OCI-LY3 (cell line): Measurements from ENCODE around the gene IQCB1.

Experiments
- H2AFZ ChIP-seq: fragments of 200-600, 300-600 bp; shearing (Covaris generic); 2 replicates; pipeline ENCODE4 v1.6.0; 2014; ENCODE audit warnings: antibody characterized with exemption, low read depth, low read length
- H3K27ac ChIP-seq: fragments of 200-600, 300-600 bp; sonication (generic); 2 replicates; pipeline ENCODE4 v1.5.1; 2014; ENCODE audit warnings: mild to moderate bottlenecking, low read length, moderate library complexity, mixed read lengths
- H3K27me3 ChIP-seq: fragments of 200-600, 300-600 bp; sonication (generic); 2 replicates; pipeline ENCODE4 v1.6.1; 2014; ENCODE audit warnings: low read depth, low read length, mixed read lengths
- H3K36me3 ChIP-seq: fragments of 200-600, 300-600 bp; sonication (generic); replicated peaks from 2 replicates; pipeline ENCODE3; 2014; ENCODE audit warnings: low read depth, low read length, mixed read lengths
- H3K4me1 ChIP-seq: fragments of 300-600, 200-600 bp; sonication (generic); 2 replicates; pipeline ENCODE4 v1.6.1; 2014; ENCODE audit warnings: low read length, mixed read lengths
- H3K4me2 ChIP-seq: fragments of 200-600, 300-600 bp; sonication (generic); 2 replicates; pipeline ENCODE4 v1.6.1; 2014; ENCODE audit warnings: low read length, mixed read lengths
- H3K4me3 ChIP-seq: fragments of 300-600, 200-600 bp; sonication (generic); 2 replicates; pipeline ENCODE4 v1.5.1; 2014; ENCODE audit warnings: antibody characterized with exemption, mild to moderate bottlenecking, low read length, moderate library complexity
- H3K79me2 ChIP-seq: fragments of 300-600, 200-600 bp; shearing (Covaris generic); 2 replicates; pipeline ENCODE4 v1.6.1; 2014; ENCODE audit warnings: mild to moderate bottlenecking, low read length, mixed read lengths
- H3K9ac ChIP-seq: fragments of 300-600, 200-600 bp; shearing (Covaris generic); 2 replicates; pipeline ENCODE4 v1.6.0; 2014; ENCODE audit warnings: mild to moderate bottlenecking, low read length, moderate library complexity
- H3K9me3 ChIP-seq: fragments of 200-600, 300-600 bp; shearing (Covaris generic); 2 replicates; pipeline ENCODE4 v1.6.1; 2014; ENCODE audit warnings: low read length, mixed read lengths; ENCODE audit not compliant: insufficient read depth
- H4K20me1 ChIP-seq: fragments of 200-600, 300-600 bp; sonication (generic); 2 replicates; pipeline ENCODE4 v1.6.1; 2016; ENCODE audit warnings: low read length, mixed read lengths; ENCODE audit not compliant: insufficient read depth
- EZH2phosphoT487 ChIP-seq: fragments of 200-600 bp; shearing (Covaris generic); IDR thresholded peaks from 2 replicates; pipeline ENCODE4 v1.6.1; 2018; ENCODE audit warnings: antibody characterized with exemption, mixed run types, low read depth
- TF ChIP-seq, protein P1 (sequence below): fragments of 200-600, 300-600 bp; sonication (generic); IDR thresholded peaks from 2 replicates; pipeline ENCODE4 v1.5.1; 2014; ENCODE audit warnings: antibody characterized with exemption, low read length, low read depth

Gene IQCB1

DNA sequence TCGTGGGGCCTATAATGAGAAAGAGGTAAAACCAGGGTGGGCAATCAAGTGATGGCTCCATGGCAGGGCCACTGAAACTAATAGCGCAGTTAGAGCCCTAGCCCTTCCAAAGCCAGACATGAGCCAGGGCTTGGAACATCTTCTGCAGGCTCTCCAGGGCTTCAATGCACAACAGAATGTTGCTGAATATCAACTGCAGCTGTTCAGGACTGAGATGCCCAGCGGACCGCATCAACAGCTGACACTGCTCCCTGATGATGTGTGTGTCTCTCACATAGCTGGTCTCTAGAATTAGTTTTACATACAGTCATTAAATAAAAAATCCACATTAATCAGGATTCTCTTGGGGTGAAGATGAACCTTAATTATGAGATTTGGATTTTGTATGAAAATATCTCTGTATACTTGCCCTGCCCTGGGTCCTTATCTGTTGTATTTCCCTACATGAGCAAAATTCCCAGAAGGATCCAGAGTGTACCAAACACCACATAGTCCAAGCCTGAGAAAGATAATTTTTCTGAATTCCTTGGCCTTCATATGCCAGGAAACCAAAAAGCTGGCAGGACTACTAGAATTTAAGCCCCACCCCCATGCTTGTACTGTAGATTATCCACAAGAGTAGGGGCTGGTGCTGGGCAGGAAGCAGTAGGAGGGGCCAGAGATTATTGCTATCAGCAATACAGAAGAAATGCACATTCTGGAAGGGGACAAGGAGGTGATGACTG, 77.6 kb downstream of the IQCB1 start:
- no peaks in the 10 kb centered on the region for H4K20me1 ChIP-seq
- peaks cover 8% of the 10 kb centered on the region for H3K4me1 ChIP-seq
- no peak overlapping the region for H2AFZ ChIP-seq
- H3K27me3 ChIP-seq = no peaks in the 10 kb centered on the region
- H3K27ac ChIP-seq = no peak overlapping the region
- H3K4me3 ChIP-seq = no peak overlapping the region
- H3K9me3 ChIP-seq = no peaks in the 10 kb centered on the region
- no peak overlapping the region for H3K4me2 ChIP-seq
- no peaks in the 10 kb centered on the region for H3K36me3 ChIP-seq
- H3K9ac ChIP-seq = no peak overlapping the region
- TF ChIP-seq, protein P1, sequence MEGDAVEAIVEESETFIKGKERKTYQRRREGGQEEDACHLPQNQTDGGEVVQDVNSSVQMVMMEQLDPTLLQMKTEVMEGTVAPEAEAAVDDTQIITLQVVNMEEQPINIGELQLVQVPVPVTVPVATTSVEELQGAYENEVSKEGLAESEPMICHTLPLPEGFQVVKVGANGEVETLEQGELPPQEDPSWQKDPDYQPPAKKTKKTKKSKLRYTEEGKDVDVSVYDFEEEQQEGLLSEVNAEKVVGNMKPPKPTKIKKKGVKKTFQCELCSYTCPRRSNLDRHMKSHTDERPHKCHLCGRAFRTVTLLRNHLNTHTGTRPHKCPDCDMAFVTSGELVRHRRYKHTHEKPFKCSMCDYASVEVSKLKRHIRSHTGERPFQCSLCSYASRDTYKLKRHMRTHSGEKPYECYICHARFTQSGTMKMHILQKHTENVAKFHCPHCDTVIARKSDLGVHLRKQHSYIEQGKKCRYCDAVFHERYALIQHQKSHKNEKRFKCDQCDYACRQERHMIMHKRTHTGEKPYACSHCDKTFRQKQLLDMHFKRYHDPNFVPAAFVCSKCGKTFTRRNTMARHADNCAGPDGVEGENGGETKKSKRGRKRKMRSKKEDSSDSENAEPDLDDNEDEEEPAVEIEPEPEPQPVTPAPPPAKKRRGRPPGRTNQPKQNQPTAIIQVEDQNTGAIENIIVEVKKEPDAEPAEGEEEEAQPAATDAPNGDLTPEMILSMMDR = no peak
- no peak for TF ChIP-seq EZH2phosphoT487
- no peaks in the 10 kb centered on the region for H3K79me2 ChIP-seq

DNA sequence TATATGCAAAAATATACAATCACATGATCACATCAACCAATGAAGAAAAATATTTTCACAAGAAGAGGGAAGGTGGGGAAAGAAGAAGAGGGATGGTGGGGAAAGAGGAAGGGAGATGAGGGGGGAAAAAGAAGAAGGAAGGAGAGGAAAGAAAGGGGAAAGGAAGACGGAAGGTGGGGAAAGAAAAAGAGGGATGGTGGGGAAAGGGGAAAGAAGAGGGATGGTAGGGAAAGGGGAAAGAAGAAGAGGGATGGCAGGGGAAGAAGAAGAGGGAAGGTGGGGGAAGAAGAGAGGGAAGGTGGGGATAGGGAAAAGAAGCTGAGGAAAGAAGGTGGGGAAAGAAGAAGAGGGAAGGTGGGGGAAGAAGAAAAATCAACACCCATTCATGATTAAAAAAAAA, 82.1 kb downstream of the IQCB1 start:
- H3K27me3 ChIP-seq = no peaks in the 10 kb centered on the region
- H3K27ac ChIP-seq = no peak overlapping the region
- H3K4me3 ChIP-seq = no peak overlapping the region
- peaks cover 24% of the 10 kb centered on the region for H3K4me1 ChIP-seq
- H3K9ac ChIP-seq = no peak overlapping the region
- no peaks in the 10 kb centered on the region for H3K9me3 ChIP-seq
- no peak overlapping the region for H2AFZ ChIP-seq
- H4K20me1 ChIP-seq = no peaks in the 10 kb centered on the region
- no peak overlapping the region for H3K4me2 ChIP-seq
- H3K36me3 ChIP-seq = no peaks in the 10 kb centered on the region
- peaks cover 21% of the 10 kb centered on the region for H3K79me2 ChIP-seq
- TF ChIP-seq, protein P1 = no peak
- TF ChIP-seq EZH2phosphoT487 = no peak

DNA sequence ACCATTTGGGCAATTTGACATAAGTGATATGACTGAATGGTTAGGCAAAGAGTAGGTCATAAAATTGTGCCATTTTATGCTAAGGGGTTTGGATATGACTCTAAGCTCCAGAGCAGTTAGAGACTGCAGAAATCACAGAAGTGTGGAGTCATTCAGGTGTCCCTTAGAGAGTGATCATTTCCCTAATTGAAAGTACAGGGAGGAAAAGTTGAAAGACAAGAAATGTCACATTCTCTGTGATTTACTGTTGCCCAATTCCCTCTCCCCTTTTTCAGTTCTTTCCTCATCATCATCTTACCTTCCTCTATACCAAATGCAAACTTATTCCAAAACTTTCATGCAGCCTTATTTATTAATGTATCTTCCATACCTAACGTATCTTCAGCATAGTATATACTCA, 82.6 kb downstream of the IQCB1 start:
- peaks cover 26% of the 10 kb centered on the region for H3K79me2 ChIP-seq
- no peaks in the 10 kb centered on the region for H3K9me3 ChIP-seq
- H3K4me3 ChIP-seq = no peak overlapping the region
- H3K4me2 ChIP-seq = no peak overlapping the region
- no peak overlapping the region for H3K27ac ChIP-seq
- H2AFZ ChIP-seq = no peak overlapping the region
- no peak overlapping the region for H3K9ac ChIP-seq
- TF ChIP-seq EZH2phosphoT487 = no peak
- H4K20me1 ChIP-seq = no peaks in the 10 kb centered on the region
- no peaks in the 10 kb centered on the region for H3K27me3 ChIP-seq
- H3K36me3 ChIP-seq = no peaks in the 10 kb centered on the region
- peaks cover 26% of the 10 kb centered on the region for H3K4me1 ChIP-seq

DNA sequence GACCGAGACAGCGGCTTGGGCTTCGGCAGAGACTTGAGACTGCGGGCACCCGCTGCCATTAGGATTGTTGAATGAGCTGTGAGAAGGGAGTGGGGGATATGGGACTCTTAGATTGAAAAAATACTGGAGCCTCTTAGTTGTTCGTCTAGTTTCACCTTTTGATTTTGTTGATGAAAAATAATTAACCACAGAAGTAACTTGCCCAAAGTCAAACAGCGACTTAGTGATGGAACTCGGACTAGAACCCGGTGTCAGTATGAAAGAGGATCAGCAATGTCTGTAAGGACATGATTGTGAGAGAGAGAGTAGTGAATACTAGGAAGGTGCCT, 84.8 kb downstream of the IQCB1 start:
- no peak overlapping the region for H3K27ac ChIP-seq
- H3K4me1 ChIP-seq = peaks cover 26% of the 10 kb centered on the region
- H3K36me3 ChIP-seq = no peaks in the 10 kb centered on the region
- peak overlapping the region; percentile 95 for H3K4me3 ChIP-seq
- peaks cover 30% of the 10 kb centered on the region for H3K79me2 ChIP-seq
- no peaks in the 10 kb centered on the region for H3K27me3 ChIP-seq
- TF ChIP-seq, protein P1 = no peak
- no peak for TF ChIP-seq EZH2phosphoT487
- H4K20me1 ChIP-seq = peaks cover 5% of the 10 kb centered on the region; the same call in 1 of the 2 replicates
- no peaks in the 10 kb centered on the region for H3K9me3 ChIP-seq
- peak overlapping the region; percentile 69 for H3K9ac ChIP-seq
- H2AFZ ChIP-seq = no peak overlapping the region
- peak overlapping the region; percentile 85 for H3K4me2 ChIP-seq
